ENCODE measurements around the gene LRRC41. TPM values are rescaled to one million over a fixed set of nuclear protein-coding genes. Genes with fewer than 3 reads are reported as not detected.

Gene LRRC41
- total and polyA plus RNA-seq, 2 donors (not counting 1 experiment from before 2014, with no cell fraction given): 55.3 to 89.0 TPM

GRCh38 chr1:46277658-46278373, 25.6 kb downstream of the LRRC41 start:
- no peak overlapping the region for H3K4me3 ChIP-seq (replicated peaks in 1 of 4; ENCODE audit: control extremely low read depth in 1 of 4, insufficient read depth in 1 of 4, low read depth in 3 of 4, low read length in 4 of 4)
- H3K9ac ChIP-seq (ENCODE audit: insufficient read depth, low read length): no peak overlapping the region
- H3K27me3 ChIP-seq (ENCODE audit: control insufficient read depth, insufficient read depth, low read length): no peaks in the 10 kb centered on the region
- no peak for TF ChIP-seq EZH2 (IDR thresholded peaks at IDR 0.05; ENCODE audit: low read length, missing control alignments)
- TF ChIP-seq, protein P1, sequence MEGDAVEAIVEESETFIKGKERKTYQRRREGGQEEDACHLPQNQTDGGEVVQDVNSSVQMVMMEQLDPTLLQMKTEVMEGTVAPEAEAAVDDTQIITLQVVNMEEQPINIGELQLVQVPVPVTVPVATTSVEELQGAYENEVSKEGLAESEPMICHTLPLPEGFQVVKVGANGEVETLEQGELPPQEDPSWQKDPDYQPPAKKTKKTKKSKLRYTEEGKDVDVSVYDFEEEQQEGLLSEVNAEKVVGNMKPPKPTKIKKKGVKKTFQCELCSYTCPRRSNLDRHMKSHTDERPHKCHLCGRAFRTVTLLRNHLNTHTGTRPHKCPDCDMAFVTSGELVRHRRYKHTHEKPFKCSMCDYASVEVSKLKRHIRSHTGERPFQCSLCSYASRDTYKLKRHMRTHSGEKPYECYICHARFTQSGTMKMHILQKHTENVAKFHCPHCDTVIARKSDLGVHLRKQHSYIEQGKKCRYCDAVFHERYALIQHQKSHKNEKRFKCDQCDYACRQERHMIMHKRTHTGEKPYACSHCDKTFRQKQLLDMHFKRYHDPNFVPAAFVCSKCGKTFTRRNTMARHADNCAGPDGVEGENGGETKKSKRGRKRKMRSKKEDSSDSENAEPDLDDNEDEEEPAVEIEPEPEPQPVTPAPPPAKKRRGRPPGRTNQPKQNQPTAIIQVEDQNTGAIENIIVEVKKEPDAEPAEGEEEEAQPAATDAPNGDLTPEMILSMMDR (conservative IDR thresholded peaks at IDR 0.05 in 1 of 2, IDR thresholded peaks at IDR 0.05 in 1 of 2; ENCODE audit: low read depth in 1 of 2, low read length in 2 of 2): no peak
- H3K4me2 ChIP-seq (ENCODE audit: extremely low read depth, insufficient read depth, low read length): no peak overlapping the region
- H3K4me1 ChIP-seq (ENCODE audit: control insufficient read depth, extremely low read depth, insufficient read depth, low read length): no peaks in the 10 kb centered on the region
- no peak overlapping the region for H2AFZ ChIP-seq (ENCODE audit: low read length)
- H3K9me3 ChIP-seq (ENCODE audit: control insufficient read depth, insufficient read depth, low read depth, low read length): no peaks in the 10 kb centered on the region
- DNase-seq (ENCODE audit: low read depth in 2 of 2): no peak
- no peaks in the 10 kb centered on the region for H4K20me1 ChIP-seq (ENCODE audit: control insufficient read depth, extremely low read depth, insufficient read depth, low read length)
- peaks cover 31% of the 10 kb centered on the region for H3K36me3 ChIP-seq (ENCODE audit: control insufficient read depth, insufficient read depth, low read length)
- H3K27ac ChIP-seq (ENCODE audit: insufficient read depth, low read length): no peak overlapping the region
- no peaks in the 10 kb centered on the region for H3K79me2 ChIP-seq (ENCODE audit: control insufficient read depth, insufficient read depth, low read length)

DNA sequence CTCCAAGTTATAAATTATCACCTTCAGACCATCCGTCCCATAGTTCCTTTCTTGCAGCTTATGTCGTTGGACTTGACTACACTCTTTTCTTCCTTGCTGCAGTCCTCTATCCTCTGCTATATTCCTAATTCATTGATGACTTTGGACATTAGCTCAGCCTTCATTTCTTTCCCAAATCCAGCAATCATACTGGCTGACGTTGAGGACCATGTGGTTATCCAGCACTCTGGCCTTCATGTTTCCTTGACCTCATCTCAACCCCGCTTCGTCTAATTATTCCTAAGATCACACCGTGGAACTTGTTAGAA, 28.4 kb downstream of the LRRC41 start:
- no peaks in the 10 kb centered on the region for H3K79me2 ChIP-seq (ENCODE audit: control insufficient read depth, insufficient read depth, low read length)
- no peak for TF ChIP-seq EZH2 (IDR thresholded peaks at IDR 0.05; ENCODE audit: low read length, missing control alignments)
- TF ChIP-seq, protein P1 (conservative IDR thresholded peaks at IDR 0.05 in 1 of 2, IDR thresholded peaks at IDR 0.05 in 1 of 2; ENCODE audit: low read depth in 1 of 2, low read length in 2 of 2): no peak
- no peak overlapping the region for H3K9ac ChIP-seq (ENCODE audit: insufficient read depth, low read length)
- H3K27ac ChIP-seq (ENCODE audit: insufficient read depth, low read length): no peak overlapping the region
- no peaks in the 10 kb centered on the region for H4K20me1 ChIP-seq (ENCODE audit: control insufficient read depth, extremely low read depth, insufficient read depth, low read length)
- no peaks in the 10 kb centered on the region for H3K27me3 ChIP-seq (ENCODE audit: control insufficient read depth, insufficient read depth, low read length)
- DNase-seq (ENCODE audit: low read depth in 2 of 2): no peak
- no peaks in the 10 kb centered on the region for H3K4me1 ChIP-seq (ENCODE audit: control insufficient read depth, extremely low read depth, insufficient read depth, low read length)
- no peak overlapping the region for H3K4me3 ChIP-seq (replicated peaks in 1 of 4; ENCODE audit: control extremely low read depth in 1 of 4, insufficient read depth in 1 of 4, low read depth in 3 of 4, low read length in 4 of 4)
- H3K9me3 ChIP-seq (ENCODE audit: control insufficient read depth, insufficient read depth, low read depth, low read length): no peaks in the 10 kb centered on the region
- no peak overlapping the region for H3K4me2 ChIP-seq (ENCODE audit: extremely low read depth, insufficient read depth, low read length)
- H3K36me3 ChIP-seq (ENCODE audit: control insufficient read depth, insufficient read depth, low read length): peaks cover 25% of the 10 kb centered on the region
- H2AFZ ChIP-seq (ENCODE audit: low read length): no peak overlapping the region

GRCh38 chr1:46274225-46275029, 29.0 kb downstream of the LRRC41 start:
- no peak for DNase-seq (ENCODE audit: low read depth in 2 of 2)
- no peaks in the 10 kb centered on the region for H4K20me1 ChIP-seq (ENCODE audit: control insufficient read depth, extremely low read depth, insufficient read depth, low read length)
- no peak for TF ChIP-seq EZH2 (IDR thresholded peaks at IDR 0.05; ENCODE audit: low read length, missing control alignments)
- TF ChIP-seq, protein P1 (conservative IDR thresholded peaks at IDR 0.05 in 1 of 2, IDR thresholded peaks at IDR 0.05 in 1 of 2; ENCODE audit: low read depth in 1 of 2, low read length in 2 of 2): no peak
- H3K79me2 ChIP-seq (ENCODE audit: control insufficient read depth, insufficient read depth, low read length): no peaks in the 10 kb centered on the region
- H3K4me1 ChIP-seq (ENCODE audit: control insufficient read depth, extremely low read depth, insufficient read depth, low read length): no peaks in the 10 kb centered on the region
- H3K4me3 ChIP-seq (replicated peaks in 1 of 4; ENCODE audit: control extremely low read depth in 1 of 4, insufficient read depth in 1 of 4, low read depth in 3 of 4, low read length in 4 of 4): no peak overlapping the region
- H3K27ac ChIP-seq (ENCODE audit: insufficient read depth, low read length): no peak overlapping the region
- H3K27me3 ChIP-seq (ENCODE audit: control insufficient read depth, insufficient read depth, low read length): no peaks in the 10 kb centered on the region
- H2AFZ ChIP-seq (ENCODE audit: low read length): no peak overlapping the region
- no peak overlapping the region for H3K4me2 ChIP-seq (ENCODE audit: extremely low read depth, insufficient read depth, low read length)
- H3K36me3 ChIP-seq (ENCODE audit: control insufficient read depth, insufficient read depth, low read length): peaks cover 24% of the 10 kb centered on the region
- H3K9ac ChIP-seq (ENCODE audit: insufficient read depth, low read length): no peak overlapping the region
- no peaks in the 10 kb centered on the region for H3K9me3 ChIP-seq (ENCODE audit: control insufficient read depth, insufficient read depth, low read depth, low read length)
